Measurements from ENCODE around the gene TDRD12. TPM values are rescaled to one million over a fixed set of nuclear protein-coding genes. Genes with fewer than 3 reads are reported as not detected.

Gene TDRD12
- total RNA-seq, 1 experiment from 2014 or later: 1.3 TPM

GRCh38 chr19:32810452-32810851 lies 90.9 kb downstream of the TDRD12 start:
- Mint-ChIP-seq H3K9me3 (no peaks in the 10 kb centered on the region), H3K36me3 (no peaks in the 10 kb centered on the region), H3K27me3 (ENCODE audit: low read depth) (no peaks in the 10 kb centered on the region; the same call in 1 of the 2 replicates), H3K4me3 (no peak overlapping the region), H3K27ac (no peak overlapping the region), H3K4me1 (peaks cover 18% of the 10 kb centered on the region)
- ChIA-PET CTCF (no interaction called here), POLR2A (no interaction called here)
- ATAC-seq: no peak
- TF ChIP-seq ZNF512 (CRISPR knock-in tag; IDR thresholded peaks at IDR 0.05; ENCODE audit: borderline replicate concordance): no peak
- no peak for TF ChIP-seq ZNF121 (CRISPR knock-in tag; IDR thresholded peaks at IDR 0.05)
- no peak for TF ChIP-seq ZBTB43 (CRISPR knock-in tag; IDR thresholded peaks at IDR 0.05)
- no peak for TF ChIP-seq TP53 (CRISPR knock-in tag; IDR thresholded peaks at IDR 0.05)
- TF ChIP-seq USF2 (CRISPR knock-in tag; IDR thresholded peaks at IDR 0.05): no peak
- no peak for TF ChIP-seq FOXP1 (CRISPR knock-in tag; IDR thresholded peaks at IDR 0.05; ENCODE audit: borderline replicate concordance)
- TF ChIP-seq ZNF425 (CRISPR knock-in tag; conservative IDR thresholded peaks at IDR 0.05): no peak
- TF ChIP-seq JUN (CRISPR knock-in tag; IDR thresholded peaks at IDR 0.05): no peak
- no peak for TF ChIP-seq ZNF232 (CRISPR knock-in tag; IDR thresholded peaks at IDR 0.05)
- no peak for TF ChIP-seq ZNF138 (CRISPR knock-in tag; conservative IDR thresholded peaks at IDR 0.05)
- TF ChIP-seq MYBL2 (CRISPR knock-in tag; IDR thresholded peaks at IDR 0.05): no peak
- no peak for DNase-seq (ENCODE audit: low spot score)

GRCh38 chr19:32811151-32811550 lies 91.6 kb downstream of the TDRD12 start:
- DNase-seq (ENCODE audit: low spot score) (no peak), ATAC-seq (no peak)
- peaks cover 23% of the 10 kb centered on the region for H3K4me1 Mint-ChIP-seq
- ChIA-PET POLR2A (no interaction called here), CTCF (no interaction called here)
- H3K27me3 Mint-ChIP-seq (ENCODE audit: low read depth): no peaks in the 10 kb centered on the region; the same call in 1 of the 2 replicates
- H3K27ac Mint-ChIP-seq: no peak overlapping the region
- H3K9me3 Mint-ChIP-seq: no peaks in the 10 kb centered on the region
- H3K36me3 Mint-ChIP-seq: no peaks in the 10 kb centered on the region
- no peak overlapping the region for H3K4me3 Mint-ChIP-seq
- TF ChIP-seq ARID4B (CRISPR knock-in tag; IDR thresholded peaks at IDR 0.05; ENCODE audit: borderline replicate concordance): no peak
- no peak for TF ChIP-seq ZNF425 (CRISPR knock-in tag; conservative IDR thresholded peaks at IDR 0.05)
- TF ChIP-seq ZMAT4 (CRISPR knock-in tag; IDR thresholded peaks at IDR 0.05): no peak
- no peak for TF ChIP-seq MLX (CRISPR knock-in tag; IDR thresholded peaks at IDR 0.05)
- no peak for TF ChIP-seq STAT6 (CRISPR knock-in tag; conservative IDR thresholded peaks at IDR 0.05; ENCODE audit: low read depth)
- no peak for TF ChIP-seq ZNF396 (CRISPR knock-in tag; IDR thresholded peaks at IDR 0.05; ENCODE audit: borderline replicate concordance)
